ENCODE measurements around the gene PTH2R. TPM values are rescaled to one million over a fixed set of nuclear protein-coding genes. Genes with fewer than 3 reads are reported as not detected.

Gene PTH2R
- total RNA-seq, 6 experiments from 2014 or later = 0.07 to 0.19 (median 0.16) TPM; not detected in 3

DNA sequence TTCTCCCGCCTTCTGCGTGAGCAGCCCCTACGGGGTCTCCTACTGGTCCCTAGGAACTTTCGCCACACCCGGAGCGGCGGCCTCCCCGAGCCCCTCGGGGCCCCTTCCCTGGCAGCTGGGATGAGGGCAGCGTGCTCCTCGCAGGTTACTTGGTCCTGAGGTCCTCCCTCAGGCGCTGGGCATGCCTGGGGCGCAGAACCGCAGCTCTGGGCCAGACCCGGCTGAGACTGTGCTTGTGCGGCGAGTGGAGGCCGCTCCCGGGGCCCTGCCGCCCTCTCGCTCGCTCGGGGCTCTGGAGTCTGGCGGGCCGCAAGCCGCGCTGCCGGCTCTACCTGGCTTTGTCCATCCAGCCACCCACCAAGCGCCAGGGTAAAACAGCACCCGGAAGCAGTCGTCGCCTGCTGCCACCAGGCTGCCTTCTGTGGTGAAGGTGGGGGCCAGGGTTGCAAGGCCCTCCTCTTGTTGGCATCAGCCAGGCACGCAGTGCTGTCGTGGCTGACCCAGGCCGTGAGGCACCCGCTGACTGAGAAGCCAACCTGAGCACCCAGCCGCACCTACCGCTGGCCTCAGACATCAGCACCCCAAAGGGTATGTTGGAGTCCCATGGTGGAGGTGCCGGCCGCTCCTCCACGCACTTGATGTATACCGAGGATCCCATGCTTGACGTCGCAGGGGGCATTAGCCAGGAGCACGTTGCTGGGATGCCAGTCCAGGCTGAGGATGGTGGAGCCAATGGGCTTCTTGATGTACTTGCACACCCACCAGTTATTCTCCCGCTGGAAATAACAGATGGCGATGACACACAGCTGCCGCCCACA, 46.1 kb upstream of the PTH2R start:
- Histone ChIP-seq H3K27me3 (no peaks in the 10 kb centered on the region), H3K4me1 (peaks cover 0 to 32% (median 4%) of the 10 kb centered on the region in 4 donors), H3K9me3 (peaks cover 0 to 4% (median 0%) of the 10 kb centered on the region in 4 donors), H3K4me3 (no peak overlapping the region), H3K36me3 (no peaks in the 10 kb centered on the region), H3K27ac (no peak overlapping the region)
- DNase-seq = peak in 1 of 3 donors; percentile 54
- peak in 1 of 4 donors; percentile 26 for ATAC-seq
- 100% methylated on average over 3 of the region's 48 CpGs for WGBS (ENCODE audit: insufficient coverage, low coverage, low lambda C conversion rate, missing lambda C conversion rate)
- no peak for TF ChIP-seq POLR2A (IDR thresholded peaks at IDR 0.05)
- TF ChIP-seq, protein P1, sequence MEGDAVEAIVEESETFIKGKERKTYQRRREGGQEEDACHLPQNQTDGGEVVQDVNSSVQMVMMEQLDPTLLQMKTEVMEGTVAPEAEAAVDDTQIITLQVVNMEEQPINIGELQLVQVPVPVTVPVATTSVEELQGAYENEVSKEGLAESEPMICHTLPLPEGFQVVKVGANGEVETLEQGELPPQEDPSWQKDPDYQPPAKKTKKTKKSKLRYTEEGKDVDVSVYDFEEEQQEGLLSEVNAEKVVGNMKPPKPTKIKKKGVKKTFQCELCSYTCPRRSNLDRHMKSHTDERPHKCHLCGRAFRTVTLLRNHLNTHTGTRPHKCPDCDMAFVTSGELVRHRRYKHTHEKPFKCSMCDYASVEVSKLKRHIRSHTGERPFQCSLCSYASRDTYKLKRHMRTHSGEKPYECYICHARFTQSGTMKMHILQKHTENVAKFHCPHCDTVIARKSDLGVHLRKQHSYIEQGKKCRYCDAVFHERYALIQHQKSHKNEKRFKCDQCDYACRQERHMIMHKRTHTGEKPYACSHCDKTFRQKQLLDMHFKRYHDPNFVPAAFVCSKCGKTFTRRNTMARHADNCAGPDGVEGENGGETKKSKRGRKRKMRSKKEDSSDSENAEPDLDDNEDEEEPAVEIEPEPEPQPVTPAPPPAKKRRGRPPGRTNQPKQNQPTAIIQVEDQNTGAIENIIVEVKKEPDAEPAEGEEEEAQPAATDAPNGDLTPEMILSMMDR (IDR thresholded peaks at IDR 0.05) = no peak
- intact Hi-C loops (cut with DNase I) = no loop called here

DNA sequence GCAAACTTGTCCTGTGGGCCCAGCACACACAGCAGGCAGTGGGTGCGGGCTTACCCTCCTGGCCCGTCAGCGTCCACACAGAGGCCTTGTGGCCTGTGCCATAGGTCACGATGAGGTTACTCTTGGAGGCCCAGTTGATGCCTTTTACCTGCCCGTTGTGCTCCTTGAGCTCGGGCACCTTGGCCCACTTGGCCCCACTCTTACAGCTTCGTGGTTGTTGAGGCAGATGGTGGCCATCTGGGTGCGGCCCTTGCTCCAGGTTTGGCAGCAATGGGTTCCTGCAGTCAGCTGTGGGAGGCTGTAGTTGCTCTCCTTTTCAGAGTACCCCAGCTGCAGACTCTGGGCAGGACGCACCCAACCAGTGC, 45.5 kb upstream of the PTH2R start:
- H3K36me3 ChIP-seq = no peaks in the 10 kb centered on the region
- TF ChIP-seq, protein P1 (IDR thresholded peaks at IDR 0.05) = no peak
- no peak for TF ChIP-seq POLR2A (IDR thresholded peaks at IDR 0.05)
- DNase-seq (no peak), ATAC-seq (peak in 1 of 4 donors; percentile 18)
- no CpG with 5 or more reads among the region's 9 CpGs for WGBS (ENCODE audit: insufficient coverage, low coverage, low lambda C conversion rate, missing lambda C conversion rate)
- no peak overlapping the region for H3K4me3 ChIP-seq
- peaks cover 0 to 26% (median 4%) of the 10 kb centered on the region in 4 donors for H3K4me1 ChIP-seq
- intact Hi-C loops (cut with DNase I) = no loop called here
- H3K9me3 ChIP-seq = peaks cover 0 to 5% (median 0%) of the 10 kb centered on the region in 4 donors
- no peak overlapping the region for H3K27ac ChIP-seq
- H3K27me3 ChIP-seq = no peaks in the 10 kb centered on the region

DNA sequence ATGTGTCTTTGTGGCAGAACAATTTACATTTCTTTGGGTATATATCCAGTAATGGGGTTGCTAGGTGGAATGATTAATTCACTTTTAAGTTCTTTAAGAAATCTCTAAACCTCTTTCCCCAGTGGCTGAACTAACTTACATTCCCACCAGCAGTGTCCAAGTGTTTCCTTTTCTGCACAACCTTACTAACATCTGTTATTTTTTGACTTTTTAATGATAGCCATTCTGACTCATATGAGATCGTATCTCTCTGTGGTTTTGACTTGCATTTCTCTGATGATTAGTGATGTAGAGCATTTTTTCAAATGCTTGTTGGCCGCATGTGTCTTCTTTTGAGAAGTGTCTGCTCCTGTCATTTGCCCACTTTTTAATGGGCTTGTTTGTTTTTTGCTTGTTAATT, 43.1 kb upstream of the PTH2R start:
- intact Hi-C loops (cut with DNase I) = no loop called here
- Histone ChIP-seq H3K4me1 (peaks cover 0 to 4% (median under 1%) of the 10 kb centered on the region in 4 donors), H3K27me3 (no peaks in the 10 kb centered on the region), H3K27ac (no peak overlapping the region), H3K36me3 (no peaks in the 10 kb centered on the region), H3K4me3 (no peak overlapping the region), H3K9me3 (peaks cover 0 to 5% (median 0%) of the 10 kb centered on the region in 4 donors)
- ATAC-seq = no peak
- 48% methylated on average over 2 of the region's 2 CpGs for WGBS (ENCODE audit: insufficient coverage, low coverage, low lambda C conversion rate, missing lambda C conversion rate)
- TF ChIP-seq POLR2A (IDR thresholded peaks at IDR 0.05) = no peak
- TF ChIP-seq, protein P1 (IDR thresholded peaks at IDR 0.05) = no peak
- DNase-seq = no peak

GRCh38 chr2:208366215-208367127, 40.1 kb upstream of the PTH2R start:
- ATAC-seq = no peak
- H3K27me3 ChIP-seq = no peaks in the 10 kb centered on the region
- intact Hi-C loops (cut with DNase I) = no loop called here
- 47% methylated on average over 4 of the region's 4 CpGs for WGBS (ENCODE audit: insufficient coverage, low coverage, low lambda C conversion rate, missing lambda C conversion rate)
- H3K36me3 ChIP-seq = no peaks in the 10 kb centered on the region
- TF ChIP-seq, protein P1 (IDR thresholded peaks at IDR 0.05) = no peak
- no peak for TF ChIP-seq POLR2A (IDR thresholded peaks at IDR 0.05)
- DNase-seq = no peak
- H3K27ac ChIP-seq = no peak overlapping the region
- H3K4me3 ChIP-seq = no peak overlapping the region
- H3K9me3 ChIP-seq = peaks cover 0 to 5% (median 2%) of the 10 kb centered on the region in 4 donors
- peaks cover 0 to 26% (median 5%) of the 10 kb centered on the region in 4 donors for H3K4me1 ChIP-seq

Measured in right lobe of liver (tissue), 6 donors.